ENCODE results near the gene LHFPL2.
"Not testable (repeated sequence)": the region's sequence is repeated elsewhere in the genome, so short reads cannot be mapped to it uniquely, and the experiment has no call there.

Gene LHFPL2

GRCh38 chr5:78648359-78649210 is at the start of gene LHFPL2:
TSS of gene LHFPL2 (minus strand) at chr5:78648772. CDS start at chr5:78510213, 138,559 bp downstream.
- no peak for DNase-seq (ENCODE audit: low read depth in 2 of 2)

DNA sequence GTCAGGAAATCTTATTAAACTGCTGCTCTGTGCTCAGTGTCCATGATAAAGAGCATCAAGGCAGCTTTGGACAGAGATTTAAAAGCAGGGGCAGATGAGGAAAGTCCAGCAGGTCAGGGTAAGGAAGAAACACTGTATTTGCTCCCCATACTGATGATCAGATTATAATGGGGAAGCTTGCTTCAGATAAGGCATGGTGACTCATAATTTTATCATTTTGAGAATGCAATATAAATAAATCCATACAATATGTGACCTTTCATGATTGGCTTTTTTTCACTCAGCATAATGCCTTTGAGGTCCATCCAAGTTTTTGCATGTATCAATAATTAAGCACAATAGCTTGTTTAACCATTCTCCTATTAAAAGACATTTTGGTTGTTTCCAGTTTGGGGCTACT is 48.1 kb upstream of the LHFPL2 start:
- DNase-seq (ENCODE audit: low read depth in 2 of 2) = no peak

DNA sequence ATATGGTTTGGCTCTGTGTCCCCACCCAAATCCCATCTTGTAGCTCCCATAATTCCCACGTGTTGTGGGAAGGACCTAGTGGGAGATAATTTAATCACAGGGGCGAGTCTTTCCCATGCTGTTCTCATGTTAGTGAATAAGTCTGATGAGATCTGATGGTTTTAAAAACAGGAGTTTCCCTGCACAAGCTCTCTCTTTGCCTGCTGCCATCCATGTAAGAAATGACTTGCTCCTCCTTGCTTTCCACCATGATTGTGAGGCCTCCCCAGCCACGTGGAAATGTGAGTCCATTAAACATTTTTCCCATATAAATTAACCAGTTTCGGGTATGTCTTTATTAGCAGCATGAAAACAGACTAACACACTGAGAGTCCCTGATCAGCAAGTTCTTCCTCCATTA is 47.5 kb upstream of the LHFPL2 start:
- not testable (repeated sequence) for DNase-seq (ENCODE audit: low read depth in 2 of 2)

- no peak for DNase-seq (ENCODE audit: low read depth in 2 of 2)
These were observed 44.8 kb upstream of the LHFPL2 start for GRCh38 chr5:78693339-78693738.

- no peak for DNase-seq (ENCODE audit: low read depth in 2 of 2)
These were observed 42.8 kb upstream of the LHFPL2 start for GRCh38 chr5:78691084-78691960.

- no peak for DNase-seq (ENCODE audit: low read depth in 2 of 2)
These were observed 41.8 kb upstream of the LHFPL2 start for GRCh38 chr5:78690253-78690972.

- no peak for DNase-seq (ENCODE audit: low read depth in 2 of 2)
These were observed 41.1 kb upstream of the LHFPL2 start for GRCh38 chr5:78689540-78690252.

DNA sequence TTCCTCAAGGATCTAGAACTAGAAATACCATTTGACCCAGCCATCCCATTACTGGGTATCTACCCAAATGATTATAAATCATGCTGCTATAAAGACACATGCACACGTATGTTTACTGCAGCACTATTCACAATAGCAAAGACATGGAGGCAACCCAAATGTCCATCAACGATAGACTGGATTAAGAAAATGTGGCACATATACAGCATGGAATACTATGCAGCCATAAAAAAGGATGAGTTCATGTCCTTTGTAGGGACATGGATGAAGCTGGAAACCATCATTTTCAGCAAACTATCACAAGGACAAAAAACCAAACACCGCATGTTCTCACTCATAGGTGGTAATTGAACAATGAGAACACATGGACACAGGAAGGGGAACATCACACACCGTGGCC is 38.9 kb upstream of the LHFPL2 start:
- DNase-seq (ENCODE audit: low read depth in 2 of 2) = not testable (repeated sequence)

- not testable (repeated sequence) for DNase-seq (ENCODE audit: low read depth in 2 of 2)
These were observed 35.3 kb upstream of the LHFPL2 start for GRCh38 chr5:78683905-78684304.

DNA sequence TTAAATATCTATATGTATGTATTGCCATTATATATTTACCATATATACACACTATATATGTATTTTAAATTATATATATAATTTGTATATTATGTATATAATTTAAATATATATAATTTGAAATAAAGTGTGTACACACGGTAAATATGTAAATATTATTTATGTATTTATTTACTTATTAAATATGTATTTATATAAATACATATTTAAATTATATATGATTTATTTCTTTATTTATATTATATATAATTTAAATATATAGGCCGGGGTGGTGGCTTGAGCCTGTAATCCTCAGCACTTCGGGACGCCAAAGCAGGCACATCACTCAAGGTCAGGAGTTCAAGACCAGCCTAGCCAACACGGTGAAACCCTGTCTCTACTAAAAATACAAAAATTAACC is 31.3 kb upstream of the LHFPL2 start:
- no peak for DNase-seq (ENCODE audit: low read depth in 2 of 2)

GRCh38 chr5:78677777-78678668 is 29.5 kb upstream of the LHFPL2 start:
- DNase-seq (ENCODE audit: low read depth in 2 of 2) = no peak

- no peak for DNase-seq (ENCODE audit: low read depth in 2 of 2)
These were observed 27.6 kb upstream of the LHFPL2 start for GRCh38 chr5:78675956-78676730.

DNA sequence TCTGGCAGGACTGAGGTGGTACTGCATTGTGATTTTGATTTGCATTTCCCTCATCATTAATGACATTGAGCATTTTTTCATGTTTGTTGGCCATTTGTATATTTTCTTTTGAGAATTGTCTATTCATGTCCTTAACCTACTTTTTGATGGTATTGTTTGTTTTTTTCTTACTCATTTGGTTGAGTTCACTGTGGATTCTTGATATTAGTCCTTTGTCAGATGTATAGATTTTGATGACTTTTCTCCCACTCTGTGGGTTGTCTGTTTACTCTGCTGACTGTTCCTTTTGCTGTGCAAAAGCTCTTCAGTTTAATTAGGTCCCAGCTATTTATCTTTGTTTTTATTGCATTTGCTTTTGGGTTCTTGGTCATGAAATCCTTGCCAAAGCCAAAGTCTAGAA is 25.3 kb upstream of the LHFPL2 start:
- DNase-seq (ENCODE audit: low read depth in 2 of 2) = not testable (repeated sequence)

GRCh38 chr5:78672154-78672553 is 23.6 kb upstream of the LHFPL2 start:
- DNase-seq (ENCODE audit: low read depth in 2 of 2) = no peak

DNA sequence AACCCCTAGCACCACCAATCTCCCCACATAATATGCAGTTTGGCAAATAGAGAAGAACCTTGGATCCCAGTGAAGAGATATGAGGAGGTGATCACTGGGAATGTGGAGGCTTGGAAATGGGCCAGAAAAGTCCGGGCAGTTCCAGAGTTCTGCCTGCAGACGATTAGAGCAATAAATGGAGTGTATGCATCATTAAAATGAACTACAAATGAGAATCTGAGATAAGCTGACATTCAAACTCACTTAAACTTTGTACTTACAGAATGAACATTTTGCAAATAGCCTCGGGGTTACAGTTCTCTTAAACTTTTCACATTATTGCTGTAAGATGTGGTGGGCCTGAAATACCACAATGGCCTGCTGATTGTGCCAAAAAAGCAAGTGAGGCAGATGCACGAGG is 23.0 kb upstream of the LHFPL2 start:
- DNase-seq (ENCODE audit: low read depth in 2 of 2) = no peak

DNA sequence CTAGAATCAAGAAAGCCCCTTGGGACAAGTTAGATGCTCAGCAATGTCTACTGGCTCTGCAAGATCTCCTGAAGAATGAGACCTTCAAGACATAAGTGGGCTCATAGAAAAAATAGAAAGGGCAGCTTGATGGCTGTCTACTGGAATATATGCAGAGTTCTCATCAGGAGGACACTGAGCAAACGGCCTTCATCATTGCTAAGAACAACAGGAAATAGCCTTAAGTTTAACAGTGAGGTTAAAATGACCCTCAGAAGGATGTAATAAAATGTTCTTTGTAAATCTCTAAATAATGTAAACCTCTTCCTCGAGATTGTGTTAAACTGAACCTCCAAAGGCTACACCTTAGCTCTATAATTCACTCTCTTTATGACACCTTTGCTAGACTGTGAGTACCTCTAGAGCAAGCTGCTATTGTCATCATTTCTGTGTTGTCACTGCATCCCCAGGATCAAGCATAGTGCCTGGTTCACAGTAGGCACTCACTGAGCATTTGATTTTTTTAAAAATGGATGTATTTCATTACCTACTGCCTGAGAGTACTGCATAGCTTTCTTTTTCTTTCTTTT is 22.2 kb upstream of the LHFPL2 start:
- DNase-seq (ENCODE audit: low read depth in 2 of 2) = no peak

DNA sequence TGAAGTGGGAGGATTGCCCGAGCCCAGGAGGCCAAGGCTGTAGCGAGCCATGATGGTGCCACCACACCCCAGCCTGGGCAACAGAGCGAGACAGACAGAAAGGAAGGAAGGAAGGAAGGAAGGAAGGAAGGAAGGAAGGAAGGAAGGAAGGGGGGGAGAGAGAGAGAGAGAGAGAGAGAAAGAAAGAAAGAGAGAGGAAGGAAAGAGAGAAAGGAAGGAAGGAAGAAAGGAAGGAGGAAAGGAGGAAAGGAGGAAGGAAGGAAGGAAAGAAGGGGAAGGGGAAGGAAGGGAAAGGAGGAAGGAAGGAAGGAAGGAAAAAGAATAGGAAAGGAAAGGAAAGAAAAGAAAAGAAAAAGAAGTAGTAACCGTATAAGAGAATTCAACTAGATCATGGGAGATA is 20.8 kb upstream of the LHFPL2 start:
- no peak for DNase-seq (ENCODE audit: low read depth in 2 of 2)

DNA sequence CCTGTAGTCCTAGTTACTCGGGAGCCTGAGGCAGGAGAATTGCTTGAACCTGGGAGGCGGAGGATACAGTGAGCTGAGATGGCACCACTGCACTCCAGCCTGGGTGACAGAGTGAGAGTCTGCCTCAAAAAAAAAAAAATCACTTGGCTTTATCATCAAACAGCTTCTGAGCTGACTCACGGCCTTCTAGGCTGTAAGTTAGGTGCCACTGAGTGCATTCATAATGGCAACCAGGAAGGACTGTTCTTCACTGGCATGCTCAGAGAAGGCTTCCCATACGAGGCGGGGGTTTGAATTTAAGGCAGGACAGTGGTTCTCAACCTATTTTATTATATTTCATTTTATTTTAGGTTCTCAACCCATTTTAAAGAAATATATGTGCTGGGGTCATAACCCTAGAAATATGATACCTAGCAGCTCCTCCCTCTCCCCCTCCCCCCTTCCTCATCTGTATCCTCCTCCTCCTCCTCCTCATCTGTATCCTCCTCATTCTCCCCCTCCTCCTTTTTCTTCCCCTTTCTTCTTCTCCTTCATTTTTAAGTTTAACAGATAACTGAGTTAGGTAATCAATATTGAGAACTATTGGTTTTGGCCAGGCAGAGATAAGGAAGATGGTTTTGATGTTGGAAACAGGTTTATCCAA is 19.0 kb upstream of the LHFPL2 start:
- no peak for DNase-seq (ENCODE audit: low read depth in 2 of 2)

- DNase-seq (ENCODE audit: low read depth in 2 of 2) = not testable (repeated sequence)
These were observed 18.4 kb upstream of the LHFPL2 start for GRCh38 chr5:78666975-78667374.
